Esophagus muscularis mucosa (tissue), 4 donors: ENCODE measurements around the gene KMT2B. TPM values are rescaled to one million over a fixed set of nuclear protein-coding genes. Genes with fewer than 3 reads are reported as not detected.

ENCODE experiments used
- DNase-seq: peaks from one replicate; pipeline ENCODE4 v3.0.0-alpha.2; 2017; ENCODE audit errors: extremely low spot score
- H3K27ac ChIP-seq, 4 donors: fragments of 200-600 bp; sonication (generic); replicated peaks in 1 of 4; 1 replicate in 3 of 4; 2 replicates in 1 of 4; pipeline ENCODE4 v1.5.1; 2016 to 2019; ENCODE audit warnings: mild to moderate bottlenecking in 1 of 4
- H3K27me3 ChIP-seq, 4 donors: fragments of 200-600 bp; sonication (generic); one replicate each; pipeline versions ENCODE4 v1.5.1 to v1.6.0; 2016 to 2019
- H3K36me3 ChIP-seq, 4 donors: fragments of 200-600 bp; sonication (generic); one replicate each; pipeline ENCODE4 v1.5.1; 2016 to 2019
- H3K4me1 ChIP-seq, 4 donors: fragments of 200-600 bp; sonication (generic); one replicate each; pipeline ENCODE4 v1.5.1; 2016 to 2019
- H3K4me3 ChIP-seq, 4 donors: fragments of 200-600 bp; sonication (generic); 1 replicate in 2 of 4; 2 replicates in 2 of 4; pipeline ENCODE4 v1.5.1; 2016 to 2019; ENCODE audit warnings: mild to moderate bottlenecking in 4 of 4, moderate library complexity in 1 of 4
- H3K9me3 ChIP-seq, 4 donors: fragments of 200-600 bp; sonication (generic); 1 replicate in 3 of 4; 2 replicates in 1 of 4; pipeline ENCODE4 v1.5.1; 2016 to 2019
- EP300 ChIP-seq: sonication (generic); formaldehyde crosslinking; IDR thresholded peaks from one replicate; pipeline ENCODE4 v1.6.1; 2017; ENCODE audit warnings: antibody characterized with exemption
- POLR2A ChIP-seq: fragments of 450-650 bp; IDR thresholded peaks from one replicate; pipeline ENCODE4 v1.6.1; 2017; ENCODE audit warnings: antibody characterized with exemption, moderate library complexity, mild to moderate bottlenecking, low read depth
- POLR2AphosphoS5 ChIP-seq, 2 donors: sonication (generic); formaldehyde crosslinking; IDR thresholded peaks; one replicate each; pipeline ENCODE4 v1.6.1; 2017; ENCODE audit warnings: antibody characterized with exemption in 2 of 2
- WGBS: methylation state at CpG from one replicate; pipeline ENCODE4 v1.1.5; 2018; 5-methylcytosine and 5-hydroxymethylcytosine counted together
- intact Hi-C: fragments of 100-400 bp; cut with DNase I; formaldehyde crosslinking; loops from one replicate; pipeline ENCODE4 v1.15.1; 2023
- total RNA-seq, 4 donors: library from RNA; depleted of rRNA; stranded (reverse); fragments of >200 nt; gene quantifications; one replicate each; pipeline versions ENCODE4 v1.1.0 to v1.2.1, GENCODE V29; 2016
- TF ChIP-seq, protein P1 (sequence below), 3 experiments: fragments of 200-600 bp in 2 of 3; fragments of 450-650 bp in 1 of 3; sonication (generic) in 2 of 3; IDR thresholded peaks; one replicate each; pipeline ENCODE4 v1.5.1; 2017 to 2019; ENCODE audit warnings: antibody characterized with exemption in 3 of 3, mild to moderate bottlenecking in 2 of 3, moderate library complexity in 1 of 3

KMT2B gene
- total RNA-seq, 4 donors from 2014 or later, result 22.0 to 30.6 (median 24.2) TPM

DNA sequence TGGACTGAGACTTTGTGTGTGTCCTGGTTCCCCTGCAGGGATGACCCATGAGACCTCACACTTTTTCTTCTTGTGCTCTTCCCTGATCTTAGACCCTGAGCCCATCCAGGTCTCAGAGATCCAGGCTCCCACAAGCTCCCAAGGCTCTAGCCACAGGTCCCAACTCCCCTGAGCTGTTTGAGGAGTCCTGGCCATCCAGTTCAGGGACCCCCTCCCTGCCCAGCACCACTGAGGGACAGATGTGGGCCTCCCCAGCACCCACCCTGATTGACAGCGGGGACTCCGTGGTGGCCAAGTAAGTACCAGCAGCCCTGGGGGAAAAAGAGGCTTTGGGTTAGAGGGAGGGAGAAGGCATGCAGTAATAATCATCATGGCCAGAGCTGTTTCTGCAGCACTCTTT lies 41.9 kb downstream of the KMT2B start:
- intact Hi-C loops, result loop anchor here (5.0 kb wide), 1 partner anchor 168 kb away; no protein-coding TSS in a partner anchor
- 100% methylated on average over 2 of the region's 2 CpGs for WGBS
- Histone ChIP-seq H3K4me3 (no peak overlapping the region), H3K27ac (no peak overlapping the region), H3K36me3 (peaks cover 17 to 46% (median 23%) of the 10 kb centered on the region in 4 donors), H3K27me3 (no peaks in the 10 kb centered on the region), H3K9me3 (no peaks in the 10 kb centered on the region), H3K4me1 (peaks cover 30 to 49% (median 46%) of the 10 kb centered on the region in 4 donors)
- DNase-seq, result no peak
- TF ChIP-seq POLR2A, result no peak
- TF ChIP-seq POLR2AphosphoS5 (IDR thresholded peaks at IDR 0.05), result no peak
- TF ChIP-seq, protein P1, sequence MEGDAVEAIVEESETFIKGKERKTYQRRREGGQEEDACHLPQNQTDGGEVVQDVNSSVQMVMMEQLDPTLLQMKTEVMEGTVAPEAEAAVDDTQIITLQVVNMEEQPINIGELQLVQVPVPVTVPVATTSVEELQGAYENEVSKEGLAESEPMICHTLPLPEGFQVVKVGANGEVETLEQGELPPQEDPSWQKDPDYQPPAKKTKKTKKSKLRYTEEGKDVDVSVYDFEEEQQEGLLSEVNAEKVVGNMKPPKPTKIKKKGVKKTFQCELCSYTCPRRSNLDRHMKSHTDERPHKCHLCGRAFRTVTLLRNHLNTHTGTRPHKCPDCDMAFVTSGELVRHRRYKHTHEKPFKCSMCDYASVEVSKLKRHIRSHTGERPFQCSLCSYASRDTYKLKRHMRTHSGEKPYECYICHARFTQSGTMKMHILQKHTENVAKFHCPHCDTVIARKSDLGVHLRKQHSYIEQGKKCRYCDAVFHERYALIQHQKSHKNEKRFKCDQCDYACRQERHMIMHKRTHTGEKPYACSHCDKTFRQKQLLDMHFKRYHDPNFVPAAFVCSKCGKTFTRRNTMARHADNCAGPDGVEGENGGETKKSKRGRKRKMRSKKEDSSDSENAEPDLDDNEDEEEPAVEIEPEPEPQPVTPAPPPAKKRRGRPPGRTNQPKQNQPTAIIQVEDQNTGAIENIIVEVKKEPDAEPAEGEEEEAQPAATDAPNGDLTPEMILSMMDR (IDR thresholded peaks at IDR 0.05), result no peak
- no peak for TF ChIP-seq EP300

DNA sequence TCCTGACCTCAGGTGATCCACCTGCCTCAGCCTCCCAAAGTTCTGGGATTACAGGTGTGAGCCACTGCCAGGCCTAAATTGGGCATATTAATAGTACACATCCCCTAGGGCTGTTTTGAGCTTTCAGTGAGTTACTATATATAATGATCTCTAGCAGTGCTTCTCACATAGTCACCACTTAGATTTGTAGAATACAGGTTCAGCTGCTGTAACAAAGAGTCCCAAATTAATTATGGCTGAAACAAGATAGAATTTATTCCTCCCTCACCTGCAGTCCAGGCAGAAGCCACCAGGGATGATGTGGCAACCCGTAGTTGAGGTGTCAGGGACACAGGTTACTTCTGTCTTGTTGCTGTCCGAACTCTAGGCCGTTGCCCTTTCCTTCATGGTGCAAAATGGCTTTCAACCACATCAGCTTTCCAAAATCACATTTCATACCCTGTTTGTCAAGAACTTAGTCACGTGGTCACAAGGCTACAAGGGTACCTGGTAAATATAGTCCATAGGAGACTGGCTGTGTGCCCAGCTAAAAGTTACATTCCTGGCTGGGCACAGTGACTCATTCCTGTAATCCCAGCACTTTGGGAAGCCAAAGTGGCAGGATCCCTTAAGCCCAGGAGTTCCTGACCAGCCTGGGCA lies 43.0 kb downstream of the KMT2B start:
- peaks cover 23 to 37% (median 35%) of the 10 kb centered on the region in 4 donors for H3K4me1 ChIP-seq
- peaks cover 23 to 57% (median 32%) of the 10 kb centered on the region in 4 donors for H3K36me3 ChIP-seq
- TF ChIP-seq POLR2A (no peak), POLR2AphosphoS5 (IDR thresholded peaks at IDR 0.05) (no peak), EP300 (no peak)
- TF ChIP-seq, protein P1 (IDR thresholded peaks at IDR 0.05), result no peak
- intact Hi-C loops, result loop anchor here (5.0 kb wide), 1 partner anchor 166 kb away; no protein-coding TSS in a partner anchor
- H3K9me3 ChIP-seq, result no peaks in the 10 kb centered on the region
- H3K27ac ChIP-seq, result no peak overlapping the region
- 97% methylated on average over 4 of the region's 4 CpGs for WGBS
- no peak for DNase-seq
- no peak overlapping the region for H3K4me3 ChIP-seq
- H3K27me3 ChIP-seq, result no peaks in the 10 kb centered on the region

DNA sequence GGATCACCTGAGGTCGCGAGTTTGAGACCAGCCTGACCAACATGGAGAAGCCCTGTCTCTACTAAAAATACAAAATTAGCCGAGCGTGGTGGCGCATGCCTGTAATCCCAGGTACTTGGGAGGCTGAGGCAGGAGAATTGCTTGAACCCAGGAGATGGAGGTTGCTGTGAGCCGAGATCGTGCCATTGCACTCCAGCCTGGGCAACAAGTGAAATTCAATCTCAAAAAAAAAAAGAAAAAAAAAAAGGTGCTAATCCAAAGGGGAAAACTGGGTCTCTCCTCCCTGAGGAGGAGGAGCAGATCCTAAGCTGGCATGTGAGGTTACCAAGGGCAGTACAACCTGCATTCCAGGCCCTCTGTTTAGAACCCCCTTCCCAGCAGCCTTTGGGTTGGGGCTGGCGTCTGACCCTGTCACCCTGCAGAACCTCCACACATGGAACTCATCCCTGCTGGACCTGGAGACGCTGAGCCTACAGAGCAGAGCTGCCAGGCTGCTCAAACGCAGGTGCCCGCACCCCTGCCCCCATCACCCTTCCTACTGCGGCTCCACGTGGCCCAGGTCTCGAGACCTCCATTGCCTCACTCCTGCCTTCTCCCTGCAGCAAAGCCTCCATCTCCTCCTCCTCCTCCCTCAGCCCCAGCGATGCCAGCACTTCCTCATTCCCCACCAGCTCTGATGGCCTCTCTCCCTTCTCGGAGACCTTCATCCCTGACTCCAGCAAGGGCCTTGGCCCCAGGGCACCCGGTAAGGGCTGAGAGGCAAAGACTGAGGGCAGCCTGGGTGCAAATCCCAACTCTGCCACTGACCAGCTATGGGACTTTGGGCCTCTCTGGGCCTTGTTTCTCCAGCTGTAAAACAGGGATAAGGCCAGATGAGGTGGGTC lies 46.9 kb downstream of the KMT2B start:
- intact Hi-C loops, result loop anchor here (5.0 kb wide), 1 partner anchor 163 kb away; no protein-coding TSS in a partner anchor
- Histone ChIP-seq H3K9me3 (no peaks in the 10 kb centered on the region), H3K4me3 (no peak overlapping the region), H3K36me3 (peaks cover 23 to 84% (median 41%) of the 10 kb centered on the region in 4 donors), H3K27ac (no peak overlapping the region), H3K4me1 (peaks cover 0 to 13% (median 7%) of the 10 kb centered on the region in 4 donors), H3K27me3 (no peaks in the 10 kb centered on the region)
- DNase-seq, result no peak
- TF ChIP-seq POLR2A, result no peak
- WGBS, result 90% methylated on average over 16 of the region's 17 CpGs

GRCh38 chr19:35766571-35767104 lies 48.8 kb downstream of the KMT2B start:
- DNase-seq, result no peak
- TF ChIP-seq POLR2A, result no peak
- no peak for TF ChIP-seq EP300
- TF ChIP-seq POLR2AphosphoS5 (IDR thresholded peaks at IDR 0.05), result no peak
- TF ChIP-seq, protein P1 (IDR thresholded peaks at IDR 0.05), result no peak
- H3K4me1 ChIP-seq, result peaks cover 0 to 10% (median 3%) of the 10 kb centered on the region in 4 donors
- H3K9me3 ChIP-seq, result no peaks in the 10 kb centered on the region
- intact Hi-C loops, result no loop called here
- H3K36me3 ChIP-seq, result peaks cover 23 to 69% (median 40%) of the 10 kb centered on the region in 4 donors
- H3K27ac ChIP-seq, result no peak overlapping the region
- H3K4me3 ChIP-seq, result no peak overlapping the region
- WGBS, result 86% methylated on average over 9 of the region's 11 CpGs
- H3K27me3 ChIP-seq, result no peaks in the 10 kb centered on the region
